H1 (cell line): ENCODE data around the gene BAIAP2L2. TPM values are rescaled to one million over a fixed set of nuclear protein-coding genes. Genes with fewer than 3 reads are reported as not detected.
A peak's percentile ranks its signal among the peaks of the same experiment; 100 is the strongest.

Experiments used
- CTCF ChIA-PET: fragments of 300-600 bp; sonication (Branson Sonifier 250); formaldehyde crosslinking; loops from one replicate; lab custom pipeline; 2021; ENCODE audit not compliant: partially characterized antibody; lab: Charles Lee
- POLR2A ChIA-PET: fragments of 300-600 bp; sonication (Branson Sonifier 250); formaldehyde crosslinking; loops from one replicate; lab custom pipeline; 2021; ENCODE audit warnings: inconsistent platforms; ENCODE audit not compliant: partially characterized antibody; lab: Charles Lee
- DNase-seq, 2 experiments: peaks; one replicate each; pipeline versions ENCODE4 v3.0.0 to v3.0.0-alpha.2; 2010 to 2022; ENCODE audit warnings: low spot score in 2 of 2, low read depth in 1 of 2, mixed read lengths in 1 of 2
- FAIRE-seq: peaks from 2 replicates; lab custom pipeline; 2011; peaks lifted over from hg19 to GRCh38; lab: Jason Lieb, UNC
- H2AFZ ChIP-seq: 2 replicates; pipeline ENCODE4 v1.8.1; 2012; ENCODE audit warnings: low read length, inconsistent platforms
- H2AK5ac ChIP-seq: 2 replicates; pipeline ENCODE4 v1.6.1; 2013; ENCODE audit warnings: low read depth, low read length
- H2BK120ac ChIP-seq: replicated peaks from 2 replicates; pipeline ENCODE3; 2013; ENCODE audit warnings: low read depth, low read length, inconsistent platforms
- H2BK12ac ChIP-seq: 2 replicates; pipeline ENCODE4 v1.6.1; 2013; ENCODE audit warnings: low read depth, low read length
- H2BK15ac ChIP-seq: 2 replicates; pipeline ENCODE4 v1.6.1; 2013; ENCODE audit warnings: low read length
- H2BK20ac ChIP-seq: 2 replicates; pipeline ENCODE4 v1.6.1; 2013; ENCODE audit warnings: low read length
- H2BK5ac ChIP-seq: 2 replicates; pipeline ENCODE4 v1.6.1; 2013; ENCODE audit warnings: low read depth, low read length
- H3K14ac ChIP-seq: 2 replicates; pipeline ENCODE4 v1.6.1; 2013; ENCODE audit warnings: inconsistent platforms; ENCODE audit not compliant: insufficient read length
- H3K18ac ChIP-seq: 2 replicates; pipeline ENCODE4 v1.6.1; 2013; ENCODE audit warnings: low read length; ENCODE audit errors: extremely low read depth
- H3K23ac ChIP-seq: 2 replicates; pipeline ENCODE4 v1.6.1; 2013; ENCODE audit warnings: inconsistent platforms; ENCODE audit not compliant: insufficient read length
- H3K23me2 ChIP-seq: 2 replicates; pipeline ENCODE4 v1.6.1; 2013; ENCODE audit warnings: low read depth, low read length
- H3K27ac ChIP-seq: 2 replicates; pipeline ENCODE4 v1.6.1; 2011; ENCODE audit warnings: low read depth, low read length, inconsistent platforms
- H3K27me3 ChIP-seq, 4 experiments: replicated peaks in 1 of 4; 1 replicate in 1 of 4; 2 replicates in 3 of 4; pipeline versions ENCODE4 v1.6.1 to v1.8.1; 2011 to 2013; ENCODE audit warnings: low read length in 3 of 4, mild to moderate bottlenecking in 3 of 4, inconsistent platforms in 2 of 4, mixed read lengths in 2 of 4, moderate library complexity in 1 of 4; ENCODE audit not compliant: control insufficient read depth in 3 of 4, insufficient read depth in 3 of 4; ENCODE audit errors: extremely low read depth in 1 of 4
- H3K36me3 ChIP-seq, 4 experiments: 2 replicates each; pipeline versions ENCODE4 v1.6.1 to v1.8.1; 2011 to 2013; ENCODE audit warnings: mild to moderate bottlenecking in 4 of 4, low read length in 3 of 4, moderate library complexity in 2 of 4, control low read depth in 1 of 4, inconsistent platforms in 1 of 4; ENCODE audit not compliant: insufficient read depth in 4 of 4, control insufficient read depth in 2 of 4
- H3K4ac ChIP-seq: replicated peaks from 2 replicates; pipeline ENCODE3; 2013; ENCODE audit warnings: low read length, low read depth, mixed read lengths, inconsistent platforms; ENCODE audit not compliant: insufficient read length
- H3K4me1 ChIP-seq, 4 experiments: replicated peaks in 1 of 4; 1 replicate in 1 of 4; 2 replicates in 3 of 4; pipeline versions ENCODE4 v1.6.1 to v1.8.1; 2011 to 2013; ENCODE audit warnings: low read length in 3 of 4, inconsistent platforms in 2 of 4, mixed read lengths in 1 of 4; ENCODE audit not compliant: insufficient read depth in 4 of 4, control insufficient read depth in 3 of 4
- H3K4me2 ChIP-seq, 2 experiments: 2 replicates each; pipeline versions ENCODE4 v1.6.1 to v1.8.1; 2011 to 2013; ENCODE audit warnings: low read depth in 2 of 2, low read length in 2 of 2, control low read depth in 1 of 2, inconsistent platforms in 1 of 2, mild to moderate bottlenecking in 1 of 2; ENCODE audit not compliant: insufficient read depth in 1 of 2
- H3K4me3 ChIP-seq, 4 experiments: fragments of 200-600, 300-600 bp in 1 of 4; sonication (generic), shearing (Covaris generic), sonication (Bioruptor Twin) in 1 of 4; 2 replicates each; pipeline versions ENCODE4 v1.5.1 to v1.8.1; 2011 to 2016; ENCODE audit warnings: low read length in 4 of 4, low read depth in 3 of 4, control low read depth in 2 of 4, inconsistent platforms in 2 of 4, mild to moderate bottlenecking in 2 of 4, mixed read lengths in 1 of 4, moderate library complexity in 1 of 4; ENCODE audit not compliant: insufficient read depth in 2 of 4; ENCODE audit errors: extremely low read depth in 1 of 4
- H3K56ac ChIP-seq: replicated peaks from 2 replicates; pipeline ENCODE3; 2013; ENCODE audit warnings: low read depth, mild to moderate bottlenecking, mixed read lengths, low read length, inconsistent platforms; ENCODE audit not compliant: insufficient read length
- H3K79me1 ChIP-seq: 2 replicates; pipeline ENCODE4 v1.6.1; 2013; ENCODE audit warnings: low read depth, low read length, control low read depth
- H3K79me2 ChIP-seq, 2 experiments: 2 replicates each; pipeline versions ENCODE4 v1.6.1 to v1.8.1; 2012 to 2013; ENCODE audit warnings: low read length in 2 of 2, mild to moderate bottlenecking in 2 of 2, inconsistent platforms in 1 of 2; ENCODE audit not compliant: insufficient read depth in 2 of 2, control insufficient read depth in 1 of 2
- H3K9ac ChIP-seq, 4 experiments: replicated peaks in 1 of 4; 1 replicate in 1 of 4; 2 replicates in 3 of 4; pipeline versions ENCODE4 v1.6.1 to v1.8.1; 2011 to 2013; ENCODE audit warnings: low read depth in 3 of 4, low read length in 3 of 4, control low read depth in 2 of 4, mild to moderate bottlenecking in 2 of 4, moderate library complexity in 2 of 4, inconsistent platforms in 1 of 4; ENCODE audit errors: extremely low read depth in 1 of 4
- H3K9me3 ChIP-seq, 2 experiments: 2 replicates each; pipeline versions ENCODE4 v1.6.1 to v1.8.1; 2012 to 2013; ENCODE audit warnings: mild to moderate bottlenecking in 2 of 2, moderate library complexity in 2 of 2, control low read depth in 1 of 2, inconsistent platforms in 1 of 2, low read depth in 1 of 2, low read length in 1 of 2, mixed read lengths in 1 of 2; ENCODE audit not compliant: insufficient read depth in 2 of 2
- H4K20me1 ChIP-seq, 2 experiments: replicated peaks in 1 of 2; 2 replicates each; pipeline versions ENCODE3 to v1.8.1; 2011 to 2013; ENCODE audit warnings: inconsistent platforms in 2 of 2, low read length in 2 of 2, mild to moderate bottlenecking in 1 of 2; ENCODE audit not compliant: insufficient read depth in 2 of 2, control insufficient read depth in 1 of 2
- H4K5ac ChIP-seq: 2 replicates; pipeline ENCODE4 v1.6.1; 2013; ENCODE audit warnings: low read length, low read depth, mixed read lengths, inconsistent platforms; ENCODE audit not compliant: insufficient read length
- H4K8ac ChIP-seq: 2 replicates; pipeline ENCODE4 v1.8.0; 2013; ENCODE audit warnings: mild to moderate bottlenecking, moderate library complexity, low read length, inconsistent platforms; ENCODE audit not compliant: insufficient read depth; ENCODE audit errors: extremely low read depth
- H4K91ac ChIP-seq: replicated peaks from 2 replicates; pipeline ENCODE3; 2013; ENCODE audit warnings: low read length, mixed read lengths, inconsistent platforms; ENCODE audit not compliant: insufficient read length
- BACH1 ChIP-seq: IDR thresholded peaks from 2 replicates; pipeline ENCODE4 v1.6.1; 2012; ENCODE audit warnings: low read length, improper control_type of control experiment
- CHD2 ChIP-seq: IDR thresholded peaks from 2 replicates; pipeline ENCODE4 v1.6.1; 2012; ENCODE audit warnings: low read length, improper control_type of control experiment
- EP300 ChIP-seq, 2 experiments: IDR thresholded peaks; 1 replicate in 1 of 2; 2 replicates in 1 of 2; pipeline ENCODE4 v1.6.1; 2011 to 2012; ENCODE audit warnings: low read depth in 2 of 2, low read length in 2 of 2, mild to moderate bottlenecking in 2 of 2, borderline replicate concordance in 1 of 2, inconsistent platforms in 1 of 2, moderate library complexity in 1 of 2
- HDAC2 ChIP-seq, 2 experiments: fragments of 300-600 bp in 1 of 2; sonication (generic) in 1 of 2; IDR thresholded peaks; 2 replicates each; pipeline ENCODE4 v1.6.1; 2011 to 2012; ENCODE audit warnings: low read depth in 2 of 2, low read length in 2 of 2, mild to moderate bottlenecking in 2 of 2, moderate library complexity in 2 of 2, borderline replicate concordance in 1 of 2, inconsistent platforms in 1 of 2
- JUND ChIP-seq: IDR thresholded peaks from 2 replicates; pipeline ENCODE4 v1.6.1; 2011; ENCODE audit warnings: mild to moderate bottlenecking, improper control_type of control experiment, low read length
- KDM1A ChIP-seq: fragments of 200-600, 300-600 bp; sonication (generic); IDR thresholded peaks from 2 replicates; pipeline ENCODE4 v1.7.1; 2016; ENCODE audit warnings: mild to moderate bottlenecking, low read length, borderline replicate concordance
- KDM5A ChIP-seq: fragments of 200-600 bp; IDR thresholded peaks from 2 replicates; pipeline ENCODE4 v1.7.1; 2012; ENCODE audit warnings: mild to moderate bottlenecking, low read length, inconsistent platforms, mixed read lengths
- RAD21 ChIP-seq, 2 experiments: IDR thresholded peaks in 1 of 2; conservative IDR thresholded peaks in 1 of 2; 2 replicates each; pipeline ENCODE4 v1.6.1; 2011; ENCODE audit warnings: low read depth in 2 of 2, low read length in 2 of 2, improper control_type of control experiment in 1 of 2, inconsistent platforms in 1 of 2, mild to moderate bottlenecking in 1 of 2, moderate library complexity in 1 of 2
- YY1 ChIP-seq: IDR thresholded peaks from 2 replicates; pipeline ENCODE4 v1.6.1; 2011; ENCODE audit warnings: low read depth, mild to moderate bottlenecking, low read length
- WGBS, 2 experiments: shearing (Covaris generic) in 1 of 2; methylation state at CpG; one replicate each; pipeline versions ENCODE4 v1.1.6 to v1.1.7; 2013 to 2015; ENCODE audit warnings: low lambda C conversion rate in 2 of 2, mixed read lengths in 2 of 2, inconsistent platforms in 1 of 2, low coverage in 1 of 2, missing lambda C conversion rate in 1 of 2; ENCODE audit not compliant: insufficient replicate concordance in 2 of 2, insufficient coverage in 1 of 2, insufficient read length in 1 of 2; ENCODE audit errors: extremely low coverage in 1 of 2, missing lambda C conversion rate in 1 of 2; 5-methylcytosine and 5-hydroxymethylcytosine counted together
- polyA plus RNA-seq, 7 experiments: library from polyadenylated mRNA; depleted of rRNA in 3 of 7; stranded (reverse) in 5 of 7; unstranded in 2 of 7; fragments of >200 nt in 5 of 7; fragments of 200-250 nt in 2 of 7; gene quantifications; 1 replicate in 5 of 7; 2 replicates in 1 of 7; 4 replicates in 1 of 7; pipeline versions ENCODE4 v1.2.1 to v1.2.3, GENCODE V29; 2011 to 2013; ENCODE audit warnings: missing spikeins in 2 of 7, mixed read lengths in 2 of 7
- total RNA-seq: library from RNA; stranded (reverse); fragmentation: NEBNext Ultra II Directional; extraction: Animal tissue kit (Norgen Biotek cat#: 25700); gene quantifications from 2 replicates; pipeline ENCODE4 v1.2.1, GENCODE V29; 2021

Gene BAIAP2L2
- total and polyA plus RNA-seq, 2 of the 8 experiments (the other 6 are each of a cell fraction or from before 2014, with no cell fraction given): 5.4 to 10.0 TPM

GRCh38 chr22:38051900-38052862 lies 58.3 kb downstream of the BAIAP2L2 start:
- DNase-seq: peak; percentile 81 to 89
- H3K4me3 ChIP-seq: no peak overlapping the region
- H3K23ac ChIP-seq: no peak overlapping the region
- H3K4ac ChIP-seq: peak overlapping the region; percentile 72
- no peaks in the 10 kb centered on the region; the same call in 1 of the 2 replicates for H3K79me1 ChIP-seq
- no peak overlapping the region for H3K14ac ChIP-seq
- H2BK5ac ChIP-seq: peak overlapping the region; percentile 48; the same call in 1 of the 2 replicates
- no peaks in the 10 kb centered on the region for H3K23me2 ChIP-seq
- H4K8ac ChIP-seq: peak overlapping the region; percentile 95
- no peak overlapping the region for H3K56ac ChIP-seq
- peak overlapping the region; percentile 39 for H2BK120ac ChIP-seq
- H3K18ac ChIP-seq: peak overlapping the region; percentile 98
- peak overlapping the region; percentile 91 for H4K91ac ChIP-seq
- H3K36me3 ChIP-seq: no peaks in the 10 kb centered on the region
- CTCF ChIA-PET: interaction anchor here (0.7 to 10.9 kb wide), 55 partner anchors 9 to 647 kb away, joined by 3 to 184 read pairs (median 5); partner anchors contain the start of genes BAIAP2L2, C22orf23, POLR2F and SLC16A8
- no peak overlapping the region for H3K9ac ChIP-seq
- peak overlapping the region in 1 of 2 experiments; percentile 47; a peak in 2 of 4 replicates for H3K4me2 ChIP-seq
- H2BK20ac ChIP-seq: 0 out of 2 replicates have a peak overlapping the region, but pooled peaks have one; percentile 32
- no peak overlapping the region for H2AK5ac ChIP-seq
- peak overlapping the region; percentile 20; the same call in 1 of the 2 replicates for H2AFZ ChIP-seq
- H2BK12ac ChIP-seq: peak overlapping the region; percentile 91
- POLR2A ChIA-PET: interaction anchor here (0.9 to 1.4 kb wide), 5 partner anchors 9 to 52 kb away, joined by 3 to 5 read pairs (median 4); no protein-coding TSS in a partner anchor
- H4K20me1 ChIP-seq: no peaks in the 10 kb centered on the region
- H3K27ac ChIP-seq: no peak overlapping the region
- H3K4me1 ChIP-seq: peaks cover 0 to 15% (median 4%) of the 10 kb centered on the region in 4 experiments; a peak in 5 of 7 replicates
- no peaks in the 10 kb centered on the region for H3K9me3 ChIP-seq
- peak overlapping the region; percentile 99 for H2BK15ac ChIP-seq
- WGBS, 2 experiments: 44% methylated on average over 27 of the region's 30 CpGs; no CpG with 5 or more reads in 1 of the 2 experiments
- no peaks in the 10 kb centered on the region for H3K79me2 ChIP-seq
- H4K5ac ChIP-seq: peak overlapping the region; percentile 46
- peak; percentile 45 for FAIRE-seq
- H3K27me3 ChIP-seq: no peaks in the 10 kb centered on the region; a peak in 1 of 7 replicates
- TF ChIP-seq HDAC2 (IDR thresholded peaks at IDR 0.05; ENCODE audit: borderline replicate concordance in 1 of 2, low read depth in 2 of 2, low read length in 2 of 2): peak; percentile 48 to 70; a peak in 1 of 4 replicates
- peak; percentile 66; the same call in 1 of the 2 replicates for TF ChIP-seq YY1
- TF ChIP-seq RAD21 (IDR thresholded peaks at IDR 0.05 in 1 of 2, conservative IDR thresholded peaks at IDR 0.05 in 1 of 2; ENCODE audit: low read depth in 2 of 2, low read length in 2 of 2): peak; percentile 92 to 95
- TF ChIP-seq KDM5A: no peak
- peak; percentile 32; the same call in 1 of the 2 replicates for TF ChIP-seq JUND
- TF ChIP-seq CHD2: peak; percentile 9; the same call in 1 of the 2 replicates
- no peak for TF ChIP-seq KDM1A
- peak in 1 of 2 experiments; percentile 21; a peak in 1 of 3 replicates for TF ChIP-seq EP300 (IDR thresholded peaks at IDR 0.05; ENCODE audit: borderline replicate concordance in 1 of 2, low read depth in 2 of 2, low read length in 2 of 2)
- TF ChIP-seq BACH1: peak; percentile 75
